Measurements from ENCODE around the gene TMEM123.

Gene TMEM123

DNA sequence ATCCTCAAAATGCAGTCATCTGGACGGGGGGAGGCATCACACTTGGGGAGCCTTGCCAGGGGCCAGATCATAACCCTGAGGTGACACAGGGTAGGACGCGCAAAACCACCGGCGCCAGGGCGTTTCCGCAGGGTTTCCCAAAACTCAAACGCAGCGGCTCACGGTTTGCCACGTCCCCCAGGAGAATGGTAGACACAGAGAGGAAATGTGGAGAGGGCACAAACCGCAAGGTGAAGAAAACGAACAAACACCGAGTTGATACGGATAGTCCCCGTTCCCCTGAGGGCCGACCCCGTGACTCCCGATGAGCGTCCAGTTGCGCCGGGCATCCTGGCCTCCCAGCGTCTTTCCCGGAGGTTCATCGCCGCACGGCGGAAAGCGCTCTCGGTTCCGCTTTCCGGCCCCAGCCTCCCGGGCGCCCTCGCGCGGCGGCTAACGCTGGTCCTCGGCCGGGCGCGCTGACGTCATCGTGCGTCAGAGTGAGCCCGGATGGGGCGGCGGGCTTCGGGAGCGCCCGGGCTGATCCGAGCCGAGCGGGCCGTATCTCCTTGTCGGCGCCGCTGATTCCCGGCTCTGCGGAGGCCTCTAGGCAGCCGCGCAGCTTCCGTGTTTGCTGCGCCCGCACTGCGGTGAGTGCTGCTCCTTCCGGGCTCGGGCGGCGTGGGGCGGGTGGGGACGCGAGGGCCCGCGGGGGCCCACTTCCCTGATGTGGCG is 105.7 kb downstream of the TMEM123 start, which contains the start of gene BIRC2:
Gene BIRC2 (plus strand): TSS at position 467 of the 714 bp plus-strand sequence. CDS start 2,641 bp downstream, outside the sequence.
- ATAC-seq (ENCODE audit: insufficient read depth, low read depth) (peak; percentile 93), DNase-seq (peak; percentile 93)
- Histone ChIP-seq H3K9me3 (ENCODE audit: insufficient read depth, low read length, severe bottlenecking) (no peaks in the 10 kb centered on the region), H3K36me3 (ENCODE audit: insufficient read depth, low read length) (peaks cover 19% of the 10 kb centered on the region; the same call in 1 of the 2 replicates), H4K20me1 (ENCODE audit: insufficient read depth, low read length) (no peaks in the 10 kb centered on the region), H3K9ac (ENCODE audit: low read depth, low read length) (peak within 1 kb of the TSS; percentile 81), H3K27me3 (ENCODE audit: insufficient read depth, low read length, poor library complexity) (no peaks in the 10 kb centered on the region), H3K4me2 (ENCODE audit: insufficient read depth, low read length) (peak within 1 kb of the TSS; percentile 71), H3K4me3 (ENCODE audit: low read depth in 1 of 2, low read length in 2 of 2) (peak within 1 kb of the TSS; percentile 71 to 80), H2AFZ (ENCODE audit: low read depth, low read length) (peak within 1 kb of the TSS; percentile 95), H3K27ac (ENCODE audit: low read length) (peak within 1 kb of the TSS; percentile 87), H3K79me2 (ENCODE audit: insufficient read depth, low read length) (peaks cover 43% of the 10 kb centered on the region), H3K4me1 (ENCODE audit: insufficient read depth, low read length) (peaks cover 30% of the 10 kb centered on the region)
- TF ChIP-seq, protein P1, sequence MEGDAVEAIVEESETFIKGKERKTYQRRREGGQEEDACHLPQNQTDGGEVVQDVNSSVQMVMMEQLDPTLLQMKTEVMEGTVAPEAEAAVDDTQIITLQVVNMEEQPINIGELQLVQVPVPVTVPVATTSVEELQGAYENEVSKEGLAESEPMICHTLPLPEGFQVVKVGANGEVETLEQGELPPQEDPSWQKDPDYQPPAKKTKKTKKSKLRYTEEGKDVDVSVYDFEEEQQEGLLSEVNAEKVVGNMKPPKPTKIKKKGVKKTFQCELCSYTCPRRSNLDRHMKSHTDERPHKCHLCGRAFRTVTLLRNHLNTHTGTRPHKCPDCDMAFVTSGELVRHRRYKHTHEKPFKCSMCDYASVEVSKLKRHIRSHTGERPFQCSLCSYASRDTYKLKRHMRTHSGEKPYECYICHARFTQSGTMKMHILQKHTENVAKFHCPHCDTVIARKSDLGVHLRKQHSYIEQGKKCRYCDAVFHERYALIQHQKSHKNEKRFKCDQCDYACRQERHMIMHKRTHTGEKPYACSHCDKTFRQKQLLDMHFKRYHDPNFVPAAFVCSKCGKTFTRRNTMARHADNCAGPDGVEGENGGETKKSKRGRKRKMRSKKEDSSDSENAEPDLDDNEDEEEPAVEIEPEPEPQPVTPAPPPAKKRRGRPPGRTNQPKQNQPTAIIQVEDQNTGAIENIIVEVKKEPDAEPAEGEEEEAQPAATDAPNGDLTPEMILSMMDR (IDR thresholded peaks at IDR 0.05; ENCODE audit: borderline replicate concordance, extremely low read depth, low read length, poor library complexity, severe bottlenecking): peak; percentile 78
- no peak for TF ChIP-seq EZH2 (IDR thresholded peaks at IDR 0.05; ENCODE audit: borderline replicate concordance, low read depth, low read length, severe bottlenecking)

- no peaks in the 10 kb centered on the region for H3K9me3 ChIP-seq (ENCODE audit: insufficient read depth, low read length, severe bottlenecking)
- no peak for DNase-seq
- H3K27ac ChIP-seq (ENCODE audit: low read length): peak overlapping the region; percentile 87
- no peak for ATAC-seq (ENCODE audit: insufficient read depth, low read depth)
- TF ChIP-seq, protein P1 (IDR thresholded peaks at IDR 0.05; ENCODE audit: borderline replicate concordance, extremely low read depth, low read length, poor library complexity, severe bottlenecking): no peak
- TF ChIP-seq EZH2 (IDR thresholded peaks at IDR 0.05; ENCODE audit: borderline replicate concordance, low read depth, low read length, severe bottlenecking): no peak
- peaks cover 42% of the 10 kb centered on the region for H3K79me2 ChIP-seq (ENCODE audit: insufficient read depth, low read length)
- peak overlapping the region; percentile 81 for H3K9ac ChIP-seq (ENCODE audit: low read depth, low read length)
- peak overlapping the region; percentile 71 for H3K4me2 ChIP-seq (ENCODE audit: insufficient read depth, low read length)
- H3K27me3 ChIP-seq (ENCODE audit: insufficient read depth, low read length, poor library complexity): no peaks in the 10 kb centered on the region
- H4K20me1 ChIP-seq (ENCODE audit: insufficient read depth, low read length): no peaks in the 10 kb centered on the region
- H2AFZ ChIP-seq (ENCODE audit: low read depth, low read length): peak overlapping the region; percentile 95
- H3K4me1 ChIP-seq (ENCODE audit: insufficient read depth, low read length): peaks cover 31% of the 10 kb centered on the region
- H3K4me3 ChIP-seq (ENCODE audit: low read depth in 1 of 2, low read length in 2 of 2): peak overlapping the region; percentile 71 to 80
- peaks cover 19% of the 10 kb centered on the region; the same call in 1 of the 2 replicates for H3K36me3 ChIP-seq (ENCODE audit: insufficient read depth, low read length)
Measured at GRCh38 chr11:102346456-102346747, 106.2 kb downstream of the TMEM123 start.

Data from DND-41 (cell line).